ENCODE measurements around the gene NUTM1.
"Not testable (repeated sequence)": the region's sequence is repeated elsewhere in the genome, so short reads cannot be mapped to it uniquely, and the experiment has no call there.

Gene NUTM1

DNA sequence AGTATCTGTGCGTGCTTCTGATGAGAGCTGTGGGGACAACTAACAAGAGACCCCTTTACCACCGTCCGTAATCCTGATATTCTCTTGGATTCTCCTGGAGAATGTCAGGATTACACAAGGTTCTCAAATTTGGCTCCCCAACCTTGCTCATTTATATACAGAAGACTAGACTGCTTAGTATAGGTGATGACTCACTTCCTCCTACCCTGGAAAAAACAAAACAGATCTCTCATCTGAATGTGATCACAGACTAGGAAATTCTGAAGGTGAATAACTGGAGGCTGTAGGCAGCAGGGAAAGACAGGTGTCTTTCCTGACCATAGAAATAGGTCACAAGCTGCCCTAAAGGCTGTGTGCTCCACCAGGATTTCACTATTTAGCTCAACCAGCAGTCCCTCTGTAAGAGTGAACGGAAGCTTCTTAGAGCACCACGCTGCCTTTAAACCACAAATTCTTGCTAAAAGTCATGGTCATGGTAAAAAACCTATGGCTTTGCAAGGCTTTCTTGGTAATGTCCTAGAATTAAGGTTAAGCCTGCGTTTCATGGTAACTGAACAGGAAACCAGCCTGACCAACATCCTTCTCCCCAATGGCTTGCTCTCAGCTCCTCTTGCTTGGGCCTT, 54.6 kb downstream of the NUTM1 start:
- H3K27me3 Mint-ChIP-seq (ENCODE audit: low read depth); H3K27ac Mint-ChIP-seq; H3K36me3 Mint-ChIP-seq (ENCODE audit: low read depth); H3K4me1 Mint-ChIP-seq (ENCODE audit: low read depth); H3K9me3 Mint-ChIP-seq; H3K4me3 Mint-ChIP-seq: not testable (repeated sequence)

DNA sequence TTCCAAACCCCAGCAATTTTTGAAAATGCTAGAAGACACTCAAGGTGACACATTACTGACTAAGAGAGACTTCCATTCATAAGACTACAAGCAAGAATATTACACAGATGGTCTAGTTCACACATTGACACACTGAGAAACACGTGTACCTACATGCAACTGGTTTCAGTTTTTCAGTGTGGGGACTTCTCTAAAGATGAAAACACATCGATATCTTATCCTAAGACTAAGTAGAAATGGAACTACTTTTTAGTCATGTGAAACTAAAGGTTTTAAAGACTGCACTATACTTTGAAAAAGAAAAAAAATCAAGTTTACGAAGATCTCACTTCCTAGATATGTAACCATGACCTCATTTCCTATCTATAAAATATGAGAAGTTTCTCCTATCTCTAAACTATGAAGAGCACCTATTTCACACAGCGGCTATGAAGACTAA, 60.1 kb downstream of the NUTM1 start:
- not testable (repeated sequence) for H3K9me3 Mint-ChIP-seq; H3K4me1 Mint-ChIP-seq (ENCODE audit: low read depth); H3K27ac Mint-ChIP-seq; H3K4me3 Mint-ChIP-seq; H3K36me3 Mint-ChIP-seq (ENCODE audit: low read depth); H3K27me3 Mint-ChIP-seq (ENCODE audit: low read depth)

DNA sequence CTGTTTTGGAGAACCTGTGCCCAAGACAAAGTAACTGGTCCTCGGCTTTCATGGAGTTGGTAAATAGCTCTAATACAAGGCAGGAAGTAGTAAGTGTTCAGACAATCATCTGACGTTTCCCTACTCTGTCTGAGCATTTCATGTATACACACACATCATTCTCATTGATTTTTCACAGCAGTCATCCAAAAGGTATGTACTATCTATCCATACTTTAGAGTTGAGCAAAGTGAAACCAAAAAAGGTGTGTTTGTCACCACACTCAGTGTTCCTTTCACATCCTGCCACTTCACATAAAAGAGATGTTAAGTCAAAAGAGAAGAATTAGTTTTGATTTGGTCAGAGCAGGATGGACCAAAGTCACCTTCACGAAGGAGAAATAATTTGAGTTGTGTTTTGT, 60.8 kb downstream of the NUTM1 start:
- not testable (repeated sequence) for H3K27ac Mint-ChIP-seq; H3K4me1 Mint-ChIP-seq (ENCODE audit: low read depth); H3K27me3 Mint-ChIP-seq (ENCODE audit: low read depth); H3K9me3 Mint-ChIP-seq; H3K36me3 Mint-ChIP-seq (ENCODE audit: low read depth); H3K4me3 Mint-ChIP-seq
